C4-2B (cell line): Measurements from ENCODE around the gene KLHL8.

Experiments
- CTCF ChIP-seq: fragments of 450-650 bp; conservative IDR thresholded peaks from 2 replicates; pipeline ENCODE4 v1.5.1; 2017; ENCODE audit warnings: mild to moderate bottlenecking
- ZFX ChIP-seq: fragments of 450-650 bp; IDR thresholded peaks from 2 replicates; pipeline ENCODE4 v1.6.1; 2017

- TF ChIP-seq CTCF, result no peak
- TF ChIP-seq ZFX, result no peak
Measured at GRCh38 chr4:87213421-87214075, 6.9 kb downstream of the KLHL8 start.
